ENCODE measurements around the gene GNA12.

DNA sequence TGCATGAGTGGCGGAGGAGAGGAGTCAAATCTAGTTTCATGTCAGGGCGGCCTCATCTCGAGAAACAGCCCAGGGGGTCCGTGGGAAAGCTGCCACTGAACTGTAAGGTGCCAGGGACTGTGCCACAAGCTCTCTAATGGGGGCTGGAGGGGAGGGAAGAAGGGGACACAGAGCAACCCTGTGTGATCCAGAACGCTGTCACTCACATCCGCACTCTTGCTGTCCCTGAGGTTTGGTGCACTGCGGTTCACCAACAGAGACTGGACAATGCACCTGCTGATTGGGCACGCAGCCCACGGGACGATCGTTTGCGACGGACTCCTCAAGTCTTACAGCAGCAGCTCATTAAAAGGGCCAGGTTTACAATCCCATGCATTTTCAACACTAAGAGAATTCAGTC is 108.4 kb downstream of the GNA12 start:
- no peak for TF ChIP-seq SPI1 (IDR thresholded peaks at IDR 0.05; ENCODE audit: low read depth, low read length)
- TF ChIP-seq PAX5 (IDR thresholded peaks at IDR 0.05; ENCODE audit: insufficient read depth, low read length, severe bottlenecking) = no peak
- TF ChIP-seq POLR2AphosphoS5 (IDR thresholded peaks at IDR 0.05; ENCODE audit: low read depth, low read length) = no peak
- TF ChIP-seq POLR2A (IDR thresholded peaks at IDR 0.05; ENCODE audit: low read depth, low read length) = no peak
- no peak for TF ChIP-seq TAF1 (IDR thresholded peaks at IDR 0.05; ENCODE audit: low read depth, low read length)

All from GM12891 (cell line).